SU-DHL-6 (cell line): ENCODE data around the gene CCDC181.

Experiments
- CTCF ChIP-seq: fragments of 200-600 bp; sonication (generic); IDR thresholded peaks from one replicate; pipeline ENCODE4 v1.5.1; 2017; ENCODE audit warnings: antibody characterized with exemption, mild to moderate bottlenecking, low read length, moderate library complexity; ENCODE audit not compliant: insufficient read depth, poor library complexity, severe bottlenecking
- EZH2phosphoT487 ChIP-seq: fragments of 200-600 bp; sonication (generic), shearing (Covaris generic); conservative IDR thresholded peaks from 2 replicates; pipeline ENCODE4 v1.6.1; 2018; ENCODE audit warnings: mild to moderate bottlenecking, antibody characterized with exemption, low read length, moderate library complexity, mixed read lengths

GRCh38 chr1:169392406-169392805 lies 34.9 kb downstream of the CCDC181 start:
- no peak for TF ChIP-seq CTCF
- no peak for TF ChIP-seq EZH2phosphoT487
